Astrocyte of the cerebellum (primary cell): Measurements from ENCODE around the gene TPSD1.
"Not testable (repeated sequence)": the region's sequence is repeated elsewhere in the genome, so short reads cannot be mapped to it uniquely, and the experiment has no call there.

Experiments used
- DNase-seq: peaks from one replicate; pipeline ENCODE4 v3.0.0-alpha.2; 2011; ENCODE audit warnings: low read depth
- H3K4me3 ChIP-seq: 2 replicates; pipeline ENCODE4 v1.5.1; 2011; ENCODE audit warnings: mild to moderate bottlenecking, low read depth, low read length, moderate library complexity
- CTCF ChIP-seq: IDR thresholded peaks from 2 replicates; pipeline ENCODE4 v1.5.1; 2012; ENCODE audit warnings: low read length, low read depth, moderate library complexity, mild to moderate bottlenecking; ENCODE audit errors: missing control alignments
- in situ Hi-C: cut with HindIII; loops from 2 replicates; pipeline ENCODE4 v1.10.0; 2017; ENCODE audit warnings: low sequenced_read_pairs

The TPSD1 gene

GRCh38 chr16:1271380-1271723, 15.5 kb downstream of the TPSD1 start:
- TF ChIP-seq CTCF: no peak
- in situ Hi-C loops: no loop called here

GRCh38 chr16:1271724-1272413, 16.0 kb downstream of the TPSD1 start:
- H3K4me3 ChIP-seq, DNase-seq, in situ Hi-C loops: not testable (repeated sequence)

More at GRCh38 chr16:1271380-1271723, 15.5 kb downstream of the TPSD1 start:
- no peak for DNase-seq
- no peak overlapping the region for H3K4me3 ChIP-seq

GRCh38 chr16:1272453-1273198, 16.8 kb downstream of the TPSD1 start:
- no peak for TF ChIP-seq CTCF
- in situ Hi-C loops: no loop called here
- DNase-seq: no peak
- no peak overlapping the region for H3K4me3 ChIP-seq

GRCh38 chr16:1273816-1274215, 17.9 kb downstream of the TPSD1 start:
- DNase-seq: no peak
- no peak for TF ChIP-seq CTCF
- in situ Hi-C loops: no loop called here
- H3K4me3 ChIP-seq: no peak overlapping the region

GRCh38 chr16:1274767-1275166, 18.9 kb downstream of the TPSD1 start:
- H3K4me3 ChIP-seq: no peak overlapping the region
- DNase-seq: no peak
- no peak for TF ChIP-seq CTCF
- in situ Hi-C loops: loop anchor here (25.0 kb wide), 2 partner anchors 113 to 137 kb away; no protein-coding TSS in a partner anchor

GRCh38 chr16:1275791-1276579, 20.1 kb downstream of the TPSD1 start:
- TF ChIP-seq CTCF: no peak
- no peak for DNase-seq
- in situ Hi-C loops: loop anchor here (25.0 kb wide), 2 partner anchors 111 to 139 kb away; no protein-coding TSS in a partner anchor
- H3K4me3 ChIP-seq: no peak overlapping the region
